Renal cortical epithelial cell (primary cell): ENCODE results near the gene INCA1. TPM values are rescaled to one million over a fixed set of nuclear protein-coding genes. Genes with fewer than 3 reads are reported as not detected.

Experiments used
- DNase-seq: peaks from one replicate; pipeline ENCODE4 v3.0.0-alpha.2; 2011; ENCODE audit warnings: low read depth
- total RNA-seq: library from RNA; depleted of rRNA; stranded (reverse); fragments of >200 nt; gene quantifications from 2 replicates; pipeline ENCODE4 v1.2.3, GENCODE V29; 2014

INCA1 gene
- total RNA-seq, 1 donor from 2014 or later: 0.40 TPM

GRCh38 chr17:4948931-4949320 is 48.4 kb downstream of the INCA1 start:
- peak; percentile 57 for DNase-seq

DNA sequence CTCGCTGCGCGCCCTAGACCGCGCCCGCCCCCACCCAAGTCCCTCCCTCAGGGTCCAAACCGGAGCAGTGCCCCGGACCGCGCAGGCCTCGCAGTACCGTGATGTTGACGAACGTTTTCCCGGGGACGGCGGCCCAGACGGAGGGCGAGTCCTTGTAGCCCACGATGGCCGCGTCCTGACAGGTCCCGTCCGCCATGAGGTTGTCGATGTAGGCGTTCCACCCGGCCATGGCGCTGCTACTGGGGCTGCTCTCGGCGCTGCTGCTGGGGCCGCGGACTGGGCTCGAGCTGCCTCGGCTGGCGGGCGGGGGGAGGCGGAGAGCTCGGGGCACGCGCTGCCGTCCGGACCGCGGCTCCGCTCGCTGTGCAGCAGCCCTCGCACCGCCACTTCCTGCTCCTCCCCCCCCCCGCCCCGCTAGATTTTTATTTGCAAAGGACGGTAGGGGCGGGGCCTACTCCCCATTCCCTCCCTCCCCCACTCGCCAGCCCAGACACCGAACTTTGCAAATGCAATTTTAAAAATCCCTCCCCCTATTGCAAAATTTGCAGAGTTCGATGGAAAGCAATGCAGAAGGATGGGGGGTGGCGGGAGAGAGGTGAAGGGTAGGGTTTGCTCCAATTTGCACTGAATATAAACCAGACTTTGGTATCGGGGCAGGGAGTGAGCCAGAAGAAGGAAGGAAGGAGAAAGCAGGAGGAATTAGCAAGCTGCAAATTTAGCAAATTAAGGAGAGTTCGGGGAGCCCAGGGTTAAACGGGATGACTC is 49.0 kb downstream of the INCA1 start, which contains the start of gene PFN1:
Gene PFN1, minus strand, starts transcription at position 365 of the 765 bp plus-strand sequence. Its CDS starts 136 bp downstream, at position 229.
- peak; percentile 76 for DNase-seq

DNA sequence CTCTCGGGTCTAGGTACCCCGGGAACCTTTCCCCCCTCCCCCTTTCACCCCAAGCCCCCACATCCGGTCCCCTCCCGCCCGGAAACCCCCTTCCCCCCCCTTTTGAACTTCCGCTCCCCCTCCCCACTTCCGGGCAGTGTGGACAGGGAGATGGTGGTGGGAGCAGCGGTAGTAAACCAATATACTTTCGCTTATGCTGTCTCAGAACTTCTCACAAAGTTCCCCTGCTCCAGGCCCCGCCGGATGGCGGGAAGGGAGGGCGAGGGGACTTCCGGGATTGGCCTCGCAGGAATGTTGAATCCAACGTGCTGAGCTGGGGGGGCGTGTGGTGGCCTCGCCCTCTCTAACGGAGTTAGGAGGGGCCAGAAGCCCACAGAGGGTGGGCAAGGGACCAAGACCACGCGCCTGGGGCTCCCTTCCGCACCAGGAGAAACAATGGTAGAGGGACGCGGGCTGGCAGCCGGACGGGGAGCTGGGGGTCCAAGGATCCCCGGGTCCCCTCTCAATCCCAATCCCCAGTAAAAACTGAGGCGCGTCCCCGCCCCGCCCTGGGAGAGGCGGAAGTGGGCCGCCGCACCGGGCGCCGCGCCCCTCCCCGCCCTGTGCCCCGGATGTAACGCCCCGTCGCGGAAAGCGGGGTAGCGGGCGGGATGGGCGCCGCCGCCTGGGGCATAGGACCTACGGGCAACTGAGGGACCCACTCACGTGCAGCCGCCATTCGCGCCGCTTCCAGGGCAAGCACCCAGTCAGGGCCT is 49.7 kb downstream of the INCA1 start:
- no peak for DNase-seq

DNA sequence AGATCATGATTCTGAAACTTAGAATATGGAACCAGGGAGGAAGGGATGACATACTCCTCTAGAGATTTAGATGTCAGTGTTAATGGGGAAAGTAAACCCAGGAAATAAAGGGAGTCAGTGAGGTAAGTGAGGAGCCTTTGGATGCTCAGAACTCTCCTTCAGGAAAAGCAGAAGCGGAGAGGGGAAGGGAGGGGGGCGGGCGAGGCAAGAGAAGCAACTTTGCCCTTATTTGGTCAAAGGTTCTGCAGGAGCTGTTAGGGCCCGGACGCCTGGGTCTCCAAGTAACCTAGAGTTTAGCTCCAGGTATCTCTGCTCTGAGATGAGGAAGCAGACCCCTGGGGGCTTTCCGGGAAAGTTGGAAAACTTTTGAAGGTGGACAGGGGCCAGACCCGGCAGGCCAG is 50.3 kb downstream of the INCA1 start:
- DNase-seq: no peak

- DNase-seq: no peak
Measured at GRCh38 chr17:4946312-4946976, 50.9 kb downstream of the INCA1 start.

- DNase-seq: no peak
Measured at GRCh38 chr17:4945944-4946280, 51.4 kb downstream of the INCA1 start.

GRCh38 chr17:4945176-4945943 is 52.0 kb downstream of the INCA1 start:
- peak; percentile 79 for DNase-seq

- no peak for DNase-seq
Measured at GRCh38 chr17:4944554-4945175, 52.7 kb downstream of the INCA1 start.

DNA sequence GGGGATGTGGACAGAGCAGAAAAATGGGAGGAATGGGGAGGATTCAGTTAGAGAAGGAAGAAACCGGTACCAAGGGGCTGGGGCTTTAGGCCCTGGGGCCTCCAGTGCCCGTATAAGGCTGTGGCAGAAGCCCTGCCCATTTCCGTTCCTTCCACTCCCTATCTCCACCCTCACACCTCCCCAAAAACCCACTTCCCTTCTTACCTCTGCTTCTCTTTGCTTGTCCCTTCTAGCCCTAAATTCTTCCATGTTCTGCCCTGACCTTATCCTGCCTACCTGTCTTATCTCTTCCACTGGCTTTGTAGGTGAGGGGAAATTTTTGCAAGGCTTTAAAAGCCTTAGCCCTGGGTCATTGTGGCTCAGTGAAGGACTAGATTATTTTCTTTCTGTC is 53.2 kb downstream of the INCA1 start:
- DNase-seq: no peak

GRCh38 chr17:4942760-4943508 is 54.4 kb downstream of the INCA1 start:
- no peak for DNase-seq

GRCh38 chr17:4941319-4941610 is 56.1 kb downstream of the INCA1 start:
- no peak for DNase-seq

GRCh38 chr17:4940555-4941318 is 56.6 kb downstream of the INCA1 start:
- no peak for DNase-seq

GRCh38 chr17:4939796-4940554 is 57.3 kb downstream of the INCA1 start, which contains the start of the genes RNF167 and SLC25A11:
RNF167 (plus strand) TSS chr17:4940268; CDS start chr17:4940910, 642 bp downstream.
SLC25A11 (minus strand) TSS chr17:4940046; CDS start chr17:4939910, 136 bp downstream.
- DNase-seq: peak; percentile 99

GRCh38 chr17:4939546-4939795 is 57.9 kb downstream of the INCA1 start:
- DNase-seq: no peak

- no peak for DNase-seq
Measured at GRCh38 chr17:4938688-4939545, 58.4 kb downstream of the INCA1 start.
